ENCODE measurements around the gene SKAP1.
"Not testable (repeated sequence)": the region's sequence is repeated elsewhere in the genome, so short reads cannot be mapped to it uniquely, and the experiment has no call there.

SKAP1 gene

GRCh38 chr17:48368352-48368908 is 61.6 kb downstream of the SKAP1 start:
- DNase-seq, result no peak

GRCh38 chr17:48363161-48363560 is 66.9 kb downstream of the SKAP1 start:
- no peak for DNase-seq

- DNase-seq, result not testable (repeated sequence)
Observed at GRCh38 chr17:48360861-48361633, 69.0 kb downstream of the SKAP1 start.

GRCh38 chr17:48357779-48358602 is 72.0 kb downstream of the SKAP1 start:
- no peak for DNase-seq

GRCh38 chr17:48356866-48357265 is 73.1 kb downstream of the SKAP1 start:
- DNase-seq, result no peak

- no peak for DNase-seq
Observed at GRCh38 chr17:48352630-48353029, 77.4 kb downstream of the SKAP1 start.

- DNase-seq, result no peak
Observed at GRCh38 chr17:48351911-48352332, 78.1 kb downstream of the SKAP1 start.

- DNase-seq, result no peak
Observed at GRCh38 chr17:48348352-48348751, 81.7 kb downstream of the SKAP1 start.

GRCh38 chr17:48347177-48347576 is 82.8 kb downstream of the SKAP1 start:
- DNase-seq, result no peak

GRCh38 chr17:48344251-48344650 is 85.8 kb downstream of the SKAP1 start:
- DNase-seq, result no peak

- no peak for DNase-seq
Observed at GRCh38 chr17:48340916-48341315, 89.1 kb downstream of the SKAP1 start.

- no peak for DNase-seq
Observed at GRCh38 chr17:48338720-48339119, 91.3 kb downstream of the SKAP1 start.

- not testable (repeated sequence) for DNase-seq
Observed at GRCh38 chr17:48337903-48338302, 92.1 kb downstream of the SKAP1 start.

- no peak for DNase-seq
Observed at GRCh38 chr17:48336986-48337385, 93.0 kb downstream of the SKAP1 start.

- DNase-seq, result no peak
Observed at GRCh38 chr17:48335858-48336500, 94.0 kb downstream of the SKAP1 start.

- no peak for DNase-seq
Observed at GRCh38 chr17:48335146-48335784, 94.7 kb downstream of the SKAP1 start.

- DNase-seq, result no peak
Observed at GRCh38 chr17:48333034-48333530, 96.9 kb downstream of the SKAP1 start.

GRCh38 chr17:48330887-48331286 is 99.1 kb downstream of the SKAP1 start:
- no peak for DNase-seq

- DNase-seq, result no peak
Observed at GRCh38 chr17:48330421-48330820, 99.6 kb downstream of the SKAP1 start.

- DNase-seq, result no peak
Observed at GRCh38 chr17:48328457-48328856, 101.6 kb downstream of the SKAP1 start.

- DNase-seq, result no peak
Observed at GRCh38 chr17:48326310-48326709, 103.7 kb downstream of the SKAP1 start.

GRCh38 chr17:48322060-48322459 is 108.0 kb downstream of the SKAP1 start:
- no peak for DNase-seq

GRCh38 chr17:48317732-48318131 is 112.3 kb downstream of the SKAP1 start:
- DNase-seq, result no peak

Data from cortex of kidney (tissue), 1 donor.